ENCODE data around the gene PRPS1.

DNA sequence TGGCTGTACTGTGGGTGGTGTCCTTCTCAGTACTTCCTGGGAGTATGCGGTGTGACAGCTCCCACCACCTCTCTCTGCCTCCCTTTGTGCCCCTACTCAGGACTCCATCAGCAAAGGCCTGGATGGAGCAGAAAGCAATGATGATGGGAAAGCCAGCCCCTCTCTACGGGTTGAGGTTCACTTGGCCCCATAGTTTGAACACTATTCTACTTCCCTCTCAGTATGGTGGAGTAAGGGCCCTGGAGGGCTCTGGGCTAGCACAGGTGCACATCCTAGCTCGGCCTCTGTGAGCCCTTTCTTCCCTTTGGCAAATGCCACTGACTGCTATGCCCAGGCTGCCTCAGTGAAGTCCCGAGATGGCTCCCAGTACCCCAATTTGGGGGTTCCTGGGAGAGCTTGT is 31.0 kb downstream of the PRPS1 start:
- TF ChIP-seq POLR2A (IDR thresholded peaks at IDR 0.05; ENCODE audit: low read depth, low read length) (no peak), POLR2AphosphoS5 (IDR thresholded peaks at IDR 0.05; ENCODE audit: low read depth, low read length) (no peak), POU2F2 (IDR thresholded peaks at IDR 0.05; ENCODE audit: low read depth, low read length) (no peak), PAX5 (IDR thresholded peaks at IDR 0.05; ENCODE audit: insufficient read depth, low read length, severe bottlenecking) (no peak)

Measured in GM12891 (cell line).